H1 (cell line): Measurements from ENCODE around the gene ATG9B. TPM values are rescaled to one million over a fixed set of nuclear protein-coding genes. Genes with fewer than 3 reads are reported as not detected.

Source experiments
- BACH1 ChIP-seq: IDR thresholded peaks from 2 replicates; pipeline ENCODE4 v1.6.1; 2012; ENCODE audit warnings: low read length, improper control_type of control experiment
- CHD1 ChIP-seq: IDR thresholded peaks from 2 replicates; pipeline ENCODE4 v1.6.1; 2012; ENCODE audit warnings: low read depth, low read length, improper control_type of control experiment
- POLR2AphosphoS5 ChIP-seq: IDR thresholded peaks from 2 replicates; pipeline ENCODE4 v1.6.1; 2011; ENCODE audit warnings: low read depth, low read length
- RAD21 ChIP-seq, 2 experiments: IDR thresholded peaks in 1 of 2; conservative IDR thresholded peaks in 1 of 2; 2 replicates each; pipeline ENCODE4 v1.6.1; 2011; ENCODE audit warnings: low read depth in 2 of 2, low read length in 2 of 2, improper control_type of control experiment in 1 of 2, inconsistent platforms in 1 of 2, mild to moderate bottlenecking in 1 of 2, moderate library complexity in 1 of 2
- RBBP5 ChIP-seq: IDR thresholded peaks from 2 replicates; pipeline ENCODE4 v1.7.1; 2012; ENCODE audit warnings: low read depth, mild to moderate bottlenecking, inconsistent platforms, low read length, moderate library complexity, borderline replicate concordance
- polyA plus RNA-seq, 7 experiments: library from polyadenylated mRNA; depleted of rRNA in 3 of 7; stranded (reverse) in 5 of 7; unstranded in 2 of 7; fragments of >200 nt in 5 of 7; fragments of 200-250 nt in 2 of 7; gene quantifications; 1 replicate in 5 of 7; 2 replicates in 1 of 7; 4 replicates in 1 of 7; pipeline versions ENCODE4 v1.2.1 to v1.2.3, GENCODE V29; 2011 to 2013; ENCODE audit warnings: missing spikeins in 2 of 7, mixed read lengths in 2 of 7
- total RNA-seq: library from RNA; stranded (reverse); fragmentation: NEBNext Ultra II Directional; extraction: Animal tissue kit (Norgen Biotek cat#: 25700); gene quantifications from 2 replicates; pipeline ENCODE4 v1.2.1, GENCODE V29; 2021

Gene ATG9B
- total and polyA plus RNA-seq, 2 of the 8 experiments (the other 6 are each of a cell fraction or from before 2014, with no cell fraction given): 1.4 to 2.3 TPM

- TF ChIP-seq RBBP5 (no peak), BACH1 (no peak), CHD1 (no peak), POLR2AphosphoS5 (no peak), RAD21 (IDR thresholded peaks at IDR 0.05 in 1 of 2, conservative IDR thresholded peaks at IDR 0.05 in 1 of 2; ENCODE audit: low read depth in 2 of 2, low read length in 2 of 2) (no peak)
Measured at GRCh38 chr7:151016942-151017341, 7.4 kb downstream of the ATG9B start (continued).
